NCI-H446 (cell line): ENCODE data around the gene ZNF280B.
"Not testable (repeated sequence)": the region's sequence is repeated elsewhere in the genome, so short reads cannot be mapped to it uniquely, and the experiment has no call there.

ENCODE experiments used
- DNase-seq, 2 experiments: peaks; one replicate each; lab custom pipeline; 2025; lab: John Stamatoyannopoulos, UW

The ZNF280B gene

DNA sequence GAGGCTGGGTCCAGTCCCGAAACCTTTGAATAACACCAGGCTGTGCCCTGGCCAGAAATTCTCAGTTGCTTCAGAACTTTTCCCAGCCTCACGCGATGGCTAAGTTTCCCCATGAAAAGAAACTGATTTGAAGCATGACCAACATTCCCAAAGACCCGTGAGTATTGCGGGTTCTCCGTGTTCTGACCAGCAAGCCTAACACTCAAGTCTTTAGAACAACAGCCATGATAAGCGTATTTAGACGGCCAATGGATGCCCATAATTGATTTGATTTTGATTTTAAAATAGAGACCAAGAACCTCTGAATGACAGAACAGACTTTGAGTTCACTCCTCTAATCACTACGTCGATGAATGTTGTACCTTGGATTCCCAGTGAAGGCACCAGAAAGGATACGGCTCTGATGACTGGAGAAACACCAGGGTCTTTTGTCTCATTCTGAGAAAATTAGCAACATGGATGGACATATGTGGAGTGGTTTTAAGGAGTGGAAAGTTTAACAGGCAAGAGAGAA is 43.9 kb downstream of the ZNF280B start:
- DNase-seq = no peak

DNA sequence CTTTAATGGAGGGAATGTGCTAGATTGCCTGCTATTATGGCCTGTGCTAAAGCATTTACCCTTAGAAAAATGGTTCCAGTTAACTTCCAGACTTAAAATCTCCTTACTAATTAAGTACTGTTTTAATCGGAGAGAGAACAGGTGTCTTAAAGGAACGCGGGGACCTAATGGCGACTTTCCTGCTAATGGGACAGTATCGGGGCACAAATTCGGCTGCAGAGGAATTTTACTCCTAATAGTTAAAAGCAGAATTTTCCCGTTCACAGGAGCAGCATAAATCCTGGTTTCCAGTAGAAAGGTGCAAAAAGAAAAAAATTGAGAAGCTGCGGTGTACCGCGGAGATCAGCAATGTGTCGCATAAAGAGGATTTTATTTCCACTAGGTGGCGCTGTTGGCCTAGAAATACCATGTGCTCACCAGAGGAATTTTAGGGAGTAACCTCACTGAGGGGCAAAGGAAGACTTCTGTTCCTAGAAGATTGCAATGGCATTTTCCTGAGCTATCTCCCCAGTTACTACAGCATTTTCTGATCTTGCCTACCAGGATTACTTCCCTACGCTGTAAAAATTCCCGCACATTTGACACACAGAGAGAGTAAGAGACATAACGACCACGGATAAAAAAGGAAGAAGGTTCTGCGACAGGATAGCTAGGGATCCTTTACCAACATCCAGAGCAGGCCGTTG is 44.5 kb downstream of the ZNF280B start:
- peak; percentile 35 to 78 for DNase-seq

DNA sequence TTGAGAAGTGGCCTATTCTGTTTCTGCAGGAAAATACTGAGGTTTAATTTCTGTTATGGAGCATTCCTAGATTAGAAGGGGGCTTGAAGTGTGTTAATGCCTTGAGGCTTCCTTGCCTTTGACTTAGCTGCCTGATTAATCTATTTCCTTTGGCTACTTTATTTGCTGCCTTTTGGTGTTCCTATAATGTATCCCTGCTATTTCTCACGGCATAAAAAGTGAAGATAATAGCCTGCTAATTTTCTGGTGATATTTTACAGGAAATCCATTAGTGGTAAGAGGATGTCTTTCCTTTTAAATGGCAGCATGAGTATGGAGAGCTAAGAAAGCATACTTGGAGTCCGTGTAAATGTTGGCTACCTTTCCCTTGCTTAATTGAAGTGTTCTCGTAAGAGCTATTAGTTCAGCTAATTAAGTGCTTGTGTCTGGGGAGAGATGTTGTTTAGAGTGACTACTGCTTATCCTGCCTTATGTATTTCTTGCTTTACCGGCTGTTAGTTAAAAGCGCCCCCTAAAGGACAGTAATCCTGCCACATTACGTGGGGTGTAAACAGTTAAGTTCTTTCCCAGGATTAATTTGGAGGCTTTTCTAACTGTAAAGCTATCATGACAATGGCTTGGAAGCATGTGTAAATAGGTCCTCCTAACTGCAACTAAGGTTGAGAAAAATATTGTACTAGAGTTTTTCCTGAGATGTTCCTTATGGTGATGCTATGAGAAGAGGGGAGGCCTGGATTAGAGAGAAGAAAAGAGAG is 45.6 kb downstream of the ZNF280B start:
- no peak for DNase-seq

DNA sequence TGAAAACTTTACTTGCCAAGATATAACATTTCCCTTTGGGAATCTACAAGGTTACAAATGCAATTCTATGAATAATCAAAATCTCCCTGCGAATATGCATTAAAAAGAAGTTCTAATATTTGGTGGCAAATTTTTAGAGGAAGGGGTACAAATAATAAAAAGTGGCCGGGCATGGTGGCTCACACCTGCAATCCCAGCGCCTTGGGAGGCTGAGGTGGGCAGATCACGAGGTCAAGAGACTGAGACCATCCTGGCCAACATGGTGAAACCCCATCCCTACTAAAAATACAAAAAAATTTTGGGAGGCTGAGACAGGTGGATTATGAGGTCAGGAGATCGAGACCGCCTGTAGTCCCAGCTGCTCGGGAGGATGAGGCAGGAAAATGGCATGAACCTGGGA is 47.0 kb downstream of the ZNF280B start:
- no peak for DNase-seq

DNA sequence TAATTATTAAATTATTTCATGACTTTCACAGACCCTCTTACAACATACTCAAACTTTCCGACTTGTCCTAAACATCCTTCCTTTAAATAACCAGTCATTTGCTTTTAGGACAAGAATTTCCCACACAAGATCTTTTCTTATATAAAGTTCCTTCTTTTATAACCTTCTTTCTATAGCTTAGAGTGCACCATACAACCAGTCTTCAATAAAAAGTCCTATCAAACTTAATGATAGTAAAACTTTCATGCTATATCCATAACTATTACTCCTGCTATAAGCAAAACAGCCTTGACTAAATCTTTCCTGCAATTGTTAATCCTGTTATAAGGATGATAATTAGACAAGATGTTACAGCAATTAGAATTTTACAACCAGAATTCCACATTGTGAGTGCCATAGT is 47.4 kb downstream of the ZNF280B start:
- DNase-seq = no peak

DNA sequence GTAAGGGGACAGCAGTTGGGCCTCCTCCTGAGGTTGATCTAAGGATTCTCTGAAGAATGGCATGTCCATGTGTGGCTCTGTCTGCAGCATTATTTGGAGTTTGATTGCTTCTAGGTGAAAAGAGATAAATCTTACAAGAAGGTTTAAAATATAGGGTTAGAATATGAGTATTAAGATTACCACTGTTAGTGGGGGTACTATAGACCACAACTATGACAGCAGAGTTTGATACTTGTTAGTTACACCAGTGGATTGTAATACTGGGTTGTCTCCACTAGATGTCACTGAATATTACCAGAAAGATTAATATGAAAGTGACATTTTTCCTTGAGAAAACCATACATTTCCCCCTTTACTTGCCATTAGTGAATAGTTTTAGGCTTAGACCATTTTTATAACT is 47.9 kb downstream of the ZNF280B start:
- no peak for DNase-seq

DNA sequence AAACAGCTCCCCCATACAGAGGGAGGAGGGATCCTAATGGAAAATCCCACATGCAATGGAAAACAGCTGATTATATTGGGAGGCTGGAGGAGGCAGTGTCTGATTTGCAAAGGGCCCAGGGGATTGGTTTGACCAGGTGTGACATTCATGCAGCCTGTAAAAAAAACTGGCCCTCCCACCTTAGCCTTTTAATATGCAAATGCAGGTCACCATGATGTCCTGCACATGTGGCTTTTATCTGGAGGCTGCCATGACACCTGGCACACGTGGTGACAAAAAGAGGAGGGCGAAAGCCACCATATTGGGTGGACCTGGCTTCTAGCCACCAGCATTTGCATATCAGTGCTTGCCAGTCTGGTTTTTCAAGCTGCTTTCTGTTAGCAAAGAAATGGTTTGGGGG is 48.5 kb downstream of the ZNF280B start:
- no peak for DNase-seq

DNA sequence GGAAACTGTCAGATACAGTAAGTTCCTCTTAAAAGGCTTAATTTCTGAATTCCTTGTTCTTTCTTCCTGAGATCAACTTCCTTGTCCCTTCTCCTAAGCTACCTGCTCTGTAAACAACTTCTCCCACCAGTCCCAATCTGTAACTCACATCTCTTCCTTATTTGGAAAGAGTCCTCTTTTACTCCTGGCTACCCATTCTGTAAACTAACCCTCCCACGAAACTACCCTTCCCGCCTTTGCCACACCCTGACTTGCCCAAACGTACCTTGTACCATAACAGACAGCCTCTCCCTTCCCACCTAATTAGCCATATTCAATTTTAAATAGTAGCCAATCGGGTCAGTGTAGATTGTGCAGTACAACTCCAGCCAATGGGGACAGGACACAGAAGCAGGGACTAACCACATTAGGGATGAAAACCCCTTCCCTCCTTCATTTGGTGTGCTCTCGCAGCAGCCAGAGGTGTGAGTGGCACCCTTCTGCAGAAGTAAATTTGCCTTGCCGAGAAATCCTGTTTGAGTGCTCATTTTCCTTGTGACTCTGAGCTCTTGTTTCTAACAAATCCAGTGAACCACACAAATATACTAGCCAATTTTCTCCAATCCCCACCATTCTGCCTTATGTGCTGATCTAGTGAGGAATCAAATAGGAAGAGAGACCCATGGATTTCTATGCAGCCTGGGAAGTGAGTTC is 49.5 kb downstream of the ZNF280B start:
- DNase-seq = no peak

DNA sequence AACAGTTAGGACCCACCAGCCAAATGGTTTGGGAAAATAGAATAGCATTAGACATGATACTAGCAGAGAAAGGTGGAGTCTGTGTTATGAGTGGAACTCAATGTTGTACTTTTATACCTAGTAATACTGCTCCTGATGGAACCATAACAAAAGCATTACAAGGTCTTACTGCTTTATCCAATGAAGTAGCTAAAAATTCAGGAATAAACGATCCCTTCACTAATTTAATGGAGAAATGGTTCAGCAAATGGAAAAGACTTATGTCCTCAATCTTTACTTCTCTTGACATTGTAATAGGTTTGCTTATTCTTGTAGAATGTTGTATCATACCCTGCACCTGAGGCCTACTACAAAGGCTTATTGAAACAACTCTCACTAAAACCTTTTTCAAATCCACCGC is 50.2 kb downstream of the ZNF280B start:
- DNase-seq = no peak

DNA sequence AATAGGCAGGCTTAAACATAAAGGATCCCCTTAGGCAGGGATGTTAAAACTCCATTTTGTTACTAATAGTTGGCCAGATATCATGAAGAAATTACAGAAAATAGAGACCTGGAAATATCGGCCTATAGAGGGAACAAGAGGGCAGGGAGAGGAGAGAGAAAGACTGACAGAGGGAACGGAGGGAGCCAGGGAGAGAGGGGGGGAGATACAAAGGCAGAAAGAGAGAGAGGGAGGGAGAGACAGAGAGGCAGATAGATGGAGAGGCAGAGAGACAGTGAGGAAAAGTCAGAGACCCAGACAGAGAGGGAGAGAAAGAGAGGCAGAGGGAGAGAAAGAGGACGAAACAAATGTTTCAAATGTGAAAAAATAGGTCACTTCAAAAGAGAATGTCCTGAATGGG is 53.5 kb downstream of the ZNF280B start:
- no peak for DNase-seq

DNA sequence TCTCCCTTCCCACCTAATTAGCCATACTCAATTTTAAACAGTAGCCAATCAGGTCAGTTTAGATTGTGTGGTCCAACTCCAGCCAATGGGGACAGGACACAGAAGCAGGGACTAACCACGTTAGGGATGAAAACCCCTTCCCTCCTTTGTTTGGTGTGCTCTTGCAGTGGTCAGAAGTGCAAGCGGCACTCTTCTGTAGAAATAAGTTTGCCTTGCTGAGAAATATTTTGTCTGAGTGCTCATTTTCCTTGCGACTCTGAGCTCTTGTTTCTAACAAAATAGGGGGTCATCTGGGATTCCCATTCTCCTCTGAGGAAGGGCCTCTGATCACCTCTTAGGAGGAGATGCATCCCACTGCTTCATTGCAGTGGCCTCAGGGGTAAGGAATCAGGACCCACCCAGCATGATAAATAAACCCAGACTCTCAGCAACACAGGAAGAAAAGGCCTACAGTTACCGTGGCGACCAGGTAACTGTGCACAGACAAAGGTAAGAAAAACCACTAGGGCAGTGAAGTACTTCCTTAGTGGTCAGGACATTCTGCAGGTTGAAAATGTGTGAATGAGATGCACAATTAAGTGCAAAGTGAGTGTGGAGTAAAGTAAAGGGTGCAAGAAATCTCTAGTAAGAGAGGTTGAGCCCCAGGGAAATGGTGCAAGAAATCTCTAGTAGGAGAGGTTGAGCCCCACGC is 55.4 kb downstream of the ZNF280B start:
- no peak for DNase-seq

DNA sequence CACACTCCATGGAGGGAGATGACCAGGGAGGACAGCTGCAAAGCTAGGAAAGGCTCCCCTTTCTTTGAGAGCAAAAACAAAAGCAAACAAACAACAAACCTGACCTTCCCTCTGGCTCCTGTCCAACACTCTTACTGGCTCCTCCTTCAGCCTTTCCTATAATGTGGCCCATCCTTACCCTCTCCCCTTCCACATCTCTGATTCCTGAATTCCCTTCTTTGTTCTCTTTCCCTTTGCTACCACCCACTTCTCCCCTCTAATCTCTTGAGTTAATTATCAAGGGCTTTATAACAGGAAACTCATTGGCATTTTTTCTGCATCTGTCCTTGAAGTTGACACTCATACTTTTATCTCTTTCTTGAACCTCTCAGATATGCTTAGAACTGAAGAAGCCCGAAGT is 56.3 kb downstream of the ZNF280B start:
- no peak for DNase-seq

DNA sequence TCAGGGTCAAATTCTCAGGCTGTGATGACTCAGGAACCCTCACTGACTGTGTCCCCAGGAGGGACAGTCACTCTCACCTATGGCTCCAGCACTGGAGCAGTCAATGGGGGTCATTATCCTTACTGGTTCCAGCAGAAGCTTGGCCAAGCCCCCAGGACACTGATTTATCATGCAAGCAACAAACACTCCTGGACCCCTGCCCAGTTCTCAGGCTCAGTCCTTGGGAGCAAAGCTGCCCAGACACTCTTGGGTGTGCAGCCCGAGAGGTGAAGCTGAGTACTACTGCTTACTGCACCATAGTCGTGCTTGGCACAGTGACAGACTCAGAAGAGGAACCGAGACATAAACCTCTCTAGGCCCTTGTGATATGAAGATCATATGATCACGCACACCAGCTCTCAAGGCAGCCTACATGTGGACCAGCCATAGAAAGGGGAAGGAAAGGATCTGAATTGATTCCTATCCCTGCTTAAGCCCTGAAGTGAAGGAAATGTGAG is 58.2 kb downstream of the ZNF280B start:
- no peak for DNase-seq

DNA sequence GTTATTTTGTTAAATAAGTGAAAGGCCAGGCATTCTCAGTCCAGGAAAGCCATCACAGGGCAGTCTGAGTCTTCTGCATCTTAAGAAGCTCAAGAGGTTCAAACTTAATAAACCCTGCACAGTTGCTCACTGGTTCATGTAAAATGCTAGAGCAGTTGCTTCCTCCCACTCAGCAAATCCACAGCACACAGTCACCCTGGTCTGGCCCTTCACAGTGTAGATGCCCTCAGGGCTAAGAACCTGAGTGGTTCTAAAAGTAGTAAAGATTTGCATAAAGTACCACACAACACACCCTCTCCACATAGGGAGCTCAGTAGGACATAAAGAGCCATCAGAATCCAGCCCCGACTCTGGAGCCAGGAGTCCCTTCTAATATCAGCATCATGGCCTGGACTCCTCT is 58.7 kb downstream of the ZNF280B start:
- no peak for DNase-seq

DNA sequence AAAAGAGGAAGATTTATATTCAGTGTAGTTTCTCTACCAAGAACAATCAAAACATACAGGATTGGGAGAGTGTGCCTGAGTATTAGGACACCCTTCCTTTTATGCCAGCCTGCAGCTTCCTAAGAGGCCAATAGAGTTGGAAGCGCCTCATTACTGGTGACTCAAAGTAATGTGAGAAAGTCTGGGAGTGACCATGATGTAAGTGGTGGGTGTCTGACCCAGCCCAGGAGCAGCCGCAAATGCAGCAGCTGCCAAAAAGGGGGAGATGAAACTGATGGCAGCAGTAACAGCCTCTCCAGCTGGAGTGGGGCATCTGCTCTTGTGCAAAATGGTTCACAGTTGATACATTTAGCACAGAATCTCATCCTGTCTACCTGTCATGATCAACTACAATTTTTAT is 62.0 kb downstream of the ZNF280B start:
- DNase-seq = no peak

DNA sequence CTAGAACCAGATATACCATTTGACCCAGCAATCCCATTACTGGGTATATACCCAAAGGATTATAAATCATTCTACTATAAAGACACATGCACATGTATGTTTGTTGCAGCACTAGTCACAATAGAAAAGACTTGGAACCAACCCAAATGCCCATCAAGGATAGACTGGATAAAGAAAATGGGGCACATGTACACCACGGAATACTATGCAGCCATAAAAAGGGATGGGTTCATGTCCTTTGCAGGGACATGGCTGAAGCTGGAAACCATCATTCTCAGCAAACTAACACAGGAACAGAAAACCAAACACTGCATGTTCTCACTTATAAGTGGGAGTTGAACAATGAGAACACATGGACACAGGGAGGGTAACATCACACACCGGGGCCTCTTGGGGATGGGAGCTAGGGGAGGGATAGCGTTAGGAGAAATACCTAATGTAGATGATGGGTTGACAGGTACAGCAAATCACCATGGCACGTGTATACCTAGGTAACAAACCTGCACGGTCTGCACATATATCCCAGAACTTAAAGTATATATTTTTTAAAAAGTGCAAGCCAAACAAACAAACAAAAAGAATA is 64.4 kb downstream of the ZNF280B start:
- not testable (repeated sequence) for DNase-seq

DNA sequence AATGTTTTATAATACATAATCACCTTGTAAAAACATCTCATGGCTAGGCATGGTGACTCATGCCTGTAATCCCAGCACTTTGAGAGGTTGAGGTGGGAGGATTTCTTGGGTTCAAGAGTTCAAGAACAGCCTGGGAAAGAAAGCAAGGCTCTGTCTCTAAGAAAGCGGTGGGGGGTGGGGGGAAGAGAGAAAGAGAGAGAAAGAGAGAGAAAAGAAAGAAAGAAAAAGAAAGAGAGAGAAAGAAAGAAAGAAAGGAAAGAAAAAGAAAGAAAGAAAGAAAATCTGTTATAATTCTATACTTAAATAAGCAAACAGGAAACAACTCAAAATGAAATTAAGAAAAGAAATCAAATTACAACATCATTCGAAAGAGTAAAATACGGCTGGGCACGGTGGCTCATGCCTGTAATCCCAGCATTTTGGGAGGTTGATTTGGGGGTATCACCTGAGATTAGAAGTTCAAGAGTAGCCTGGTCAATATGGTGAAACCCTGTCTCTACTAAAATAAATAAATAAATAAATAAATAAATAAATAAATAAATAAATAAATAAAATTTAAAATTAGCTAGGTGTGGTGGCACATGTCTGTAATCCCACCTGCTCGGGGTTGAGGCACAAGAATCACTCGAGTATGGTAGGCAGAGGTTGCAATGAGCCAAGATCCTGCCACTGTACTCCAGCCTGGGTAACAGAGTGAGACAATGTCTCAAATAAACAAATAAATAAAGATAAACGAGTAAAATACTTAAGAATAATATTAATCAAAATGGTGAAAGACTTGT is 65.4 kb downstream of the ZNF280B start:
- DNase-seq = no peak

DNA sequence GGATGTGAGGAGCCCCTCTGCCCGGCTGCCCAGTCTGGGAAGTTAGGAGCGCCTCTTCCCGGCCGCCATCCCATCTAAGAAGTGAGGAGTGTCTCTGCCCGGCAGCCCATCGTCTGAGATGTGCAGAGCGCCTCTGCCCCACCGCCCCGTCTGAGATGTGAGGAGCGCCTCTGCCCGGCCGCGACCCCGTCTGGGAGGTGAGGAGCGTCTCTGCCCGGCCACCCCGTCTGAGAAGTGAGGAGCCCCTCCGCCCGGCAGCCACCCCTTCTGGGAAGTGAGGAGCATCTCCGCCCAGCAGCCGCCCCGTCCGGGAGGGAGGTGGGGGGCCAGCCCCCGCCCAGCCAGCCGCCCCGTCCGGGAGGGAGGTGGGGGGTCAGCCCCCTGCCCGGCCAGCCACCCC is 66.9 kb downstream of the ZNF280B start:
- not testable (repeated sequence) for DNase-seq

DNA sequence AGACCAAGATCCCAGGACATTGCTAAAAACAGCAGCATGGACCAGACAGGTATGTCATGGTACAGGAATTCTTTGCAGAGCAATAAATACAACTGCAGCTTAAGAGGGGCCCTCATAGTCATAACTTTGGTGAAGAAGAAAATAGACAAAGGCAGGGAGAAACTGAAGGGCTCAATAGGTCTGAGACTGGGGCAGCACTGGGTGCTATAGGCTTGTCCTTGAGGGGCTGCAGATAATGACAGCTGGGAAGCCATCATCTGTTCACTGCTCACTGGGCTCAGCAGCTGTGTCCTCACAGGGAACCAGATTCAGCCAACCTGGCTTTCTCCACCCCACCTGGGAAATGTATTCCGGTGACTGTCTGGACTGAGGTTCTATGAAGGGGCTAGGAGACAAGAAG is 68.4 kb downstream of the ZNF280B start:
- no peak for DNase-seq
